Activated T-cell treated with anti-CD3 and anti-CD28 coated beads, Interleukin-2, amount 50 U/mL, for 24 hours (primary cell): ENCODE data around the gene PRM2.
A peak's percentile ranks its signal among the peaks of the same experiment; 100 is the strongest.

ENCODE experiments used
- DNase-seq: peaks from one replicate; pipeline ENCODE4 v3.0.0-alpha.2; 2020
- H3K27ac Mint-ChIP-seq: 2 replicates; pipeline ENCODE4 v1.8.0; 2020; ENCODE audit warnings: mild to moderate bottlenecking, mixed read lengths
- H3K27me3 Mint-ChIP-seq: 2 replicates; pipeline ENCODE4 v1.8.0; 2020; ENCODE audit warnings: mixed read lengths
- H3K36me3 Mint-ChIP-seq: 2 replicates; pipeline ENCODE4 v1.8.0; 2020; ENCODE audit warnings: low read depth, mixed read lengths
- H3K4me1 Mint-ChIP-seq: 2 replicates; pipeline ENCODE4 v1.8.0; 2020; ENCODE audit warnings: low read depth, mixed read lengths
- H3K4me3 Mint-ChIP-seq: 2 replicates; pipeline ENCODE4 v1.8.0; 2020; ENCODE audit warnings: mild to moderate bottlenecking, moderate library complexity, mixed read lengths
- H3K9me3 Mint-ChIP-seq: 2 replicates; pipeline ENCODE4 v1.8.0; 2020; ENCODE audit warnings: mixed read lengths

The PRM2 gene

GRCh38 chr16:11276143-11276895 lies at the start of gene PRM2:
TSS of gene PRM2 (minus strand) at chr16:11276480. CDS start at chr16:11276370, 110 bp downstream.
- Mint-ChIP-seq H3K9me3 (no peaks in the 10 kb centered on the region), H3K4me3 (no peak within 1 kb of the TSS), H3K27ac (no peak within 1 kb of the TSS), H3K4me1 (no peaks in the 10 kb centered on the region), H3K36me3 (no peaks in the 10 kb centered on the region), H3K27me3 (no peaks in the 10 kb centered on the region)
- no peak for DNase-seq

DNA sequence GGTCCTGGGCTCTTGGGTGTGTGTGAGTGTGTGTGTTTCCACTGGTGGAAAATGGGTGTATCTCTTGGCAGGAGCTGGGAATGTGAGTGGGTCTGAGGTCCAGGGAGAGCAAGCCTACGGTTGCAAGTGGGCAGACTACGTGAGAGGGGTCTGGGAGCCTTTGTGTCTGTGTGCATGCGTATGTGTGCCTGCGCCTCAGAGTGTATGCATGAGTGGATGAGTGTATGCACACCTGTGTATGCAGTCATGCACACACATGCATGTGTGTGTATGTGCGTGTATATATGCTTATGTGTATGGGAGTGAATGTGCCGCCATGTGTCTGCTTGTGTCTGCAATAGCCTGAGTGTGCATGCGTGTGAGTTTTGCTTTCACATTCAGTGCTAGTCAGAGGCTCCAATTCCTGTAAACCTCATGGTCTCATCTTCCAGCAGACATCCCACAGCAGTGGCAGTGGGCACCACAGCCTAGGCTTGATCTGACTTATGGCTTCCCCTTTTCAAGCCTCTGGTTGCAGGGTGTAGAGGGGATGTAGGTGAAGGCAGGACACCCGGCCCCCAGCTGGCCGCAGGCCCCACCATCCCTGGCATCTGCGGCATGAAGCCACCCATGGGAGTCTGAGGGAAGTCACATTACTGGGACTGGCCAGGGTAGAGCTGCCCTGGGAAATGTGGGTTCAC lies 49.3 kb upstream of the PRM2 start:
- DNase-seq = peak; percentile 55
- Mint-ChIP-seq H3K4me1 (peaks cover 52% of the 10 kb centered on the region), H3K4me3 (no peak overlapping the region), H3K27ac (peak overlapping the region; percentile 81), H3K27me3 (no peaks in the 10 kb centered on the region), H3K36me3 (no peaks in the 10 kb centered on the region), H3K9me3 (no peaks in the 10 kb centered on the region)

DNA sequence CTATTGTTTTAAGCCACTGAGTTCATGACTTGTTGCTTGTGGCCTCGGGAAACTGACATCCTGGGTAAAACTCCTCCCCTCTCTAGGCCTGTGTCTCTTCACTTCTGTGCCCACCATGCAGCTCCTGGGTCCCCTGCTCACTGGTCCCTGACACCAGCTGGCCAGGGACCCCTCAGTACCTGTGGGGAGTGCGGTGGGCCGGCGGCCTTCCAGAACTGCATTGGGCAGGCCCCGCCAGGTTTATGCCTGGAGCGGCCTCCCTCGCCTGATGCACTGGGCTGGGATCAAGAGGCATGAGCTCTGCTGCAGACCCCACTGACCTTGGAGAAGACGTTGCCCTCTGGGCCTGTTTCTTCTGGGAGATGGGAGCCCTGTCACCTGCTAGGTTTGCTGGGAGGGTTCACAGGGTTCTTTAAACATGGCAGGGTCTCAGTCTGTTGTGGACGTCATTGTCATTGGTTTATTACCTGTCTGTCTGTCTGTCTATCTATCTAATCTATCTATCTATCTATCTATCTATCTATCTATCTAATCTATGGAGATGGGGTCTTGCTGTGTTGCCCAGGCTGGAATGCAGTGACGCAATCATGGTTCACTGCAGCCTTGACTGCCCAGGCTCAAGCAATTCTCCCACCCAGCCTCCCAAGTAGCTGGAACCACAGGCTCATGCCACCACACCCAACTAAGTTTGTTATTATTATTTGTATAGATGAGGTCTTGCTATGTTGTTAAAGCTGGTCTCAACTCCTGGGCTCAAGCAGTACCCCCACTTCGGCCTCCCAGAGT lies 47.5 kb upstream of the PRM2 start:
- no peaks in the 10 kb centered on the region for H3K9me3 Mint-ChIP-seq
- no peaks in the 10 kb centered on the region for H3K27me3 Mint-ChIP-seq
- no peak overlapping the region for H3K27ac Mint-ChIP-seq
- DNase-seq = no peak
- peaks cover 38% of the 10 kb centered on the region for H3K4me1 Mint-ChIP-seq
- H3K4me3 Mint-ChIP-seq = no peak overlapping the region
- no peaks in the 10 kb centered on the region for H3K36me3 Mint-ChIP-seq

DNA sequence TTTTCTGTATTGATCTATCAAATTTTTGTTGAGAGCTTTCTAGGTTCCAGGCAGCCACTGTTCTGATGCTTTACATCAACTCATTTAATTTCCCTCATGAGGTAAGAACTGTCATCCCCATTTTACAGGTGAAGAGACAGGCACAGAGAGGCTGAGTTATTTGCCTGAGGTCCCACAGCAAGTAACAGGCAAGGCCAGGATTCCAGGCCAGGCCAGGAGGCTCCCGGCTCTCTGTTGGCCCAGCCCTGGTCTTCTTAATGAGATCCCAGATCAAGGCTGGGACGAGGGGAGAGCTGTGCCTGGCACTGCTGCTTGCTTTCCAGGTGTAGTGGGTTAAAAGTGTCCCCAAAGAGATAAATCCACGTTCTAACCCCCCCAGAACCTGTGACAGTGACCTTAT lies 46.5 kb upstream of the PRM2 start:
- Mint-ChIP-seq H3K36me3 (no peaks in the 10 kb centered on the region), H3K9me3 (no peaks in the 10 kb centered on the region), H3K27me3 (no peaks in the 10 kb centered on the region), H3K4me3 (no peak overlapping the region), H3K4me1 (peaks cover 29% of the 10 kb centered on the region), H3K27ac (peak overlapping the region; percentile 14)
- DNase-seq = no peak

GRCh38 chr16:11321662-11322061 lies 45.4 kb upstream of the PRM2 start:
- no peak for DNase-seq
- no peaks in the 10 kb centered on the region for H3K27me3 Mint-ChIP-seq
- H3K9me3 Mint-ChIP-seq = no peaks in the 10 kb centered on the region
- no peak overlapping the region for H3K4me3 Mint-ChIP-seq
- H3K4me1 Mint-ChIP-seq = peaks cover 17% of the 10 kb centered on the region
- no peak overlapping the region for H3K27ac Mint-ChIP-seq
- H3K36me3 Mint-ChIP-seq = no peaks in the 10 kb centered on the region

DNA sequence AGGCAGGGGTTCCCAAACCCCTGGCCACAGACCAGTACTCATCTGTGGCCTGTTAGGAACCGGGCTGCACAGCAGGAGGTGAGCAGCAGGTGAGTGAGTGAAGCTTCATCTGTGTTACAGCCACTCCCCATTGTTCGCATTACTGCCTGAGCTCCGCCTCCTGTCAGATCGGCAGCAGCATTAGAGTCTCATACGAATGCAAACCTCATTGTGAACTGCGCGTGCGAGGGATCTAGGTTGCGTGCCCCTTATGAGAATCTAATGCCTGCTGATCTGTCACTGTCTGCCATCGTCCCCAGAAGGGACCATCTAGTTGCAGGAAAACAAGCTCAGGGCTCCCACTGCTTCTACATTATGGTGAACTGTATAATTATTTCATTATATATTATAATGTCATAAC lies 43.9 kb upstream of the PRM2 start:
- Mint-ChIP-seq H3K27ac (no peak overlapping the region), H3K9me3 (no peaks in the 10 kb centered on the region)

DNA sequence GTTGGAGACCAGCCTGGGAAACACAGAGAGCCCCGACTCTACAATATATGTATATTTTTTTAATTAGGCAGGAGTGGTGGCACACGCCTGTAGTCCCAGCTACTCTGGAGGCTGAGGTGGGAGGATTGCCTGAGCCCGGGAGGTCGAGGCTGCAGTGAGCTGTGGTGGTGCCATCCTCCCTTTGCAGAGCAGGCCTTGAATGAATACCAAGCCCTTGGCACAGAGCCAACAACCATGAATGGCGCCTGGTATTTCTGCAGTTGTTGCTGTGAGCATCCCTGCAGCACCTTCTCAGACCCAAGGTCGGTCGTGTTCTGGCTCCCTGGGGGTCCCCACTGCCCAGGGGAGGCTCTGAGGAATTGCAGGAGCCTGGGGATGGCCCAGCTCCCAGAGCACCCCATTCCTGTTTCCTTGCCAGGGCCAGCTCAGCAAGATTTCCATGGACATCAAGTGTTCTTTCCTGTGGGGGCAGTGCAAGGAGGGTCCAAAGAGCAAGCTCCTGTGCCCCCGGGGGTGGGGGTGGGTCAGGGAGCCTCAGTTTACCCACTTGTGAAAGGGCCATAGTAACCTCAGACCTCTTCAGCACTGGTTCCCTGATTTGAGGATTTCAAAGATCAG lies 43.4 kb upstream of the PRM2 start:
- Mint-ChIP-seq H3K36me3 (no peaks in the 10 kb centered on the region), H3K9me3 (no peaks in the 10 kb centered on the region), H3K4me3 (no peak overlapping the region), H3K27ac (no peak overlapping the region), H3K4me1 (no peaks in the 10 kb centered on the region), H3K27me3 (no peaks in the 10 kb centered on the region)
- DNase-seq = no peak

More for the DNA sequence above, 43.9 kb upstream of the PRM2 start:
- DNase-seq = no peak
- no peak overlapping the region for H3K4me3 Mint-ChIP-seq
- H3K27me3 Mint-ChIP-seq = no peaks in the 10 kb centered on the region
- peaks cover 5% of the 10 kb centered on the region for H3K4me1 Mint-ChIP-seq
- no peaks in the 10 kb centered on the region for H3K36me3 Mint-ChIP-seq

DNA sequence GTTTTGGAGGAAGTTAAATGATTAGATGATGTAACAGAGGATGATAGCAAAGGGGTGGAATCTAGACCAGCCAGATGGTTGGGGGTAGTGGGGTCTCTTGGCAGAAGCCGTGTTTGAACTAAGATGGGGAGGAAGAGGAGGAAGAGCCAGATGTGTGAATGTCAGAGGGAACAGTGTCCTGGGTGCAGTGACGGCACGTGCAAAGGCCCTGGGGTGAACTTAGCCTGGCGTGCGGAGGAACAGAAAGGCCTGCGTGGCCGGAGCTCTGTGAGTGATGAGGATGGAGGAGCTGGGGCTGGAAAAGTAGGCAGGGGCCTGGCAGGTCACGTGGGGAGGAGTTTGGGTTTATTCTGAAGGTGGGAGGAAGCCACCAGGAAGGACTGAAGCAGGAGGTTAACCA lies 42.5 kb upstream of the PRM2 start:
- DNase-seq = no peak
- Mint-ChIP-seq H3K27ac (no peak overlapping the region), H3K4me3 (no peak overlapping the region), H3K4me1 (peaks cover 1% of the 10 kb centered on the region), H3K27me3 (no peaks in the 10 kb centered on the region), H3K36me3 (no peaks in the 10 kb centered on the region), H3K9me3 (no peaks in the 10 kb centered on the region)

GRCh38 chr16:11316331-11317015 lies 40.2 kb upstream of the PRM2 start:
- H3K36me3 Mint-ChIP-seq = no peaks in the 10 kb centered on the region
- no peaks in the 10 kb centered on the region for H3K9me3 Mint-ChIP-seq
- H3K27ac Mint-ChIP-seq = no peak overlapping the region
- no peak overlapping the region for H3K4me3 Mint-ChIP-seq
- peaks cover 24% of the 10 kb centered on the region for H3K4me1 Mint-ChIP-seq
- no peaks in the 10 kb centered on the region for H3K27me3 Mint-ChIP-seq
- no peak for DNase-seq

DNA sequence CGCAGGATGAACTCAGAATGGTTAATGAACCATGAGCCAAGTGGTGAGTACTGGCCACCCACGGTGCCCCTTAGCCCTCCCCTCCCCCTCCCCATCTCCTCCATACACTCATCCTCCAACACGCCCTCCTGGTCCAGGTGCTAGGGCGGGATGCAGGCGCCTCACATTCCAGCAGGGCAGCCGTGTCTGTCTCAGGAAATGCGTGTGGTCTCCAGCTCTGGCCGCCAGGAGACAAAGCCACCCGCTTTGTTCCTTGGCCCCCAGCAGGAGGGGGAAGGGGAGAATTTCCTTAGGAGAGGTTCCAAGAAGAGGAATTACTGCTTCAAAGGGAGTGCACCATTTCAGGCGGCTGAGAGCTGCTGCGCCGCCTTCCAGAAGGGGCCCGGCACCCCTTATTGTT lies 39.2 kb upstream of the PRM2 start:
- Mint-ChIP-seq H3K9me3 (no peaks in the 10 kb centered on the region), H3K27me3 (no peaks in the 10 kb centered on the region), H3K4me1 (peaks cover 33% of the 10 kb centered on the region), H3K27ac (no peak overlapping the region), H3K4me3 (no peak overlapping the region), H3K36me3 (no peaks in the 10 kb centered on the region)
- no peak for DNase-seq

GRCh38 chr16:11314309-11314894 lies 38.1 kb upstream of the PRM2 start:
- Mint-ChIP-seq H3K27me3 (no peaks in the 10 kb centered on the region), H3K27ac (no peak overlapping the region), H3K9me3 (no peaks in the 10 kb centered on the region), H3K4me1 (peaks cover 41% of the 10 kb centered on the region), H3K4me3 (no peak overlapping the region), H3K36me3 (no peaks in the 10 kb centered on the region)
- no peak for DNase-seq

DNA sequence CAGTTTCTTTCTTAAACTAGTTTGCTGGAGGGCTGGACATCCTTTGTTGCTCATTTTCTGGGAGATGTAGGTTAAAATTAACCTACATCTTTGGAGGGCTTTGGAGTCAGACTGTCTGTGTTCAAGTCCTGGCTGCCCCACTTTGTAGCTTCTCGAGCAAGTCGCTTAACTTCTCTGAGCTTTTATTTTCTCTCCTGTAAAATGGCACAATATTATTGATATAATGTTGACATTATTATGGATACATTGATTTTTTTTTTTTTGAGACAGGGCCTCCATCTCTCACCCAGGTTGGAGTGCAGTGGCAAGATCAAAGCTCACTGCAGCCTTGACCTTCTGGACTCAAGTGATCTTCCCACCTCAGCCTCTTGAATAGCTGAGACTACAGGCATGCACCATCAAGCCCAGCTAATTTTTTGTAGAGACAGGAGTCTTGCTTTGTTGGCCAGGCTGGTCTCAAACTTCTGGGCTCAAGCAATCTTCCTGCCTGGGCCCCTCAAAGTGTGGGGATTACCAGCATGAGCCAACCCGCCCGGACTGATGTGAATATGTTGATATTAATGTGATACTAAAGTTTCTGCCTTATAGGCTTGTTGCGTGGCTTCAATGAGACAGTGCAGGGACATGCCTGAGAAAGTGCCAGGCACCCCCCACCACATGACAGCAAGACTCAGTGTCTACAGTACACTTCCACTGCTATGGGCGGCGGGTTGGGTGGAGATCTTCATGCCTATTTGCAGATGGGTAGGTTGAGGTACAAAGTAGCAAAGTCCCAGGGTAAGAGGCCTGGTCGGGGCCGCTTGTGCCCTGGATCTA lies 37.4 kb upstream of the PRM2 start:
- Mint-ChIP-seq H3K9me3 (no peaks in the 10 kb centered on the region), H3K4me1 (peaks cover 46% of the 10 kb centered on the region), H3K27ac (peak overlapping the region; percentile 23), H3K36me3 (no peaks in the 10 kb centered on the region), H3K4me3 (no peak overlapping the region), H3K27me3 (no peaks in the 10 kb centered on the region)
- no peak for DNase-seq

- Mint-ChIP-seq H3K4me1 (peaks cover 50% of the 10 kb centered on the region), H3K4me3 (no peak overlapping the region)
- DNase-seq = no peak
These were observed 36.6 kb upstream of the PRM2 start for GRCh38 chr16:11312718-11313492.

More at GRCh38 chr16:11312718-11313492, 36.6 kb upstream of the PRM2 start:
- Mint-ChIP-seq H3K36me3 (no peaks in the 10 kb centered on the region), H3K9me3 (no peaks in the 10 kb centered on the region), H3K27ac (peak overlapping the region; percentile 50), H3K27me3 (no peaks in the 10 kb centered on the region)
